A549 (cell line): ENCODE data around the gene GPR15LG. TPM values are rescaled to one million over a fixed set of nuclear protein-coding genes. Genes with fewer than 3 reads are reported as not detected.

Source experiments
- ATAC-seq, 2 experiments: fragments of 200-7000 bp in 1 of 2; fragments of >200 bp in 1 of 2; cut with Nextera tagmentation in 1 of 2; cut with Tn5 transposase in 1 of 2; 3 replicates each; pipeline versions ENCODE4 v1.8.0 to v1.9.1; 2018 to 2020; ENCODE audit warnings: mild to moderate bottlenecking in 1 of 2, moderate library complexity in 1 of 2
- CTCF ChIA-PET: fragments of 300-600 bp; sonication (Branson Sonifier 250); formaldehyde crosslinking; extraction: SDS; loops from one replicate; lab custom pipeline; 2021; ENCODE audit warnings: antibody characterized with exemption, inconsistent platforms; lab: Yijun Ruan, JAX
- POLR2A ChIA-PET: fragments of 350-600 bp; formaldehyde crosslinking; extraction: SDS; loops from one replicate; lab custom pipeline; 2021; ENCODE audit warnings: antibody characterized with exemption, inconsistent platforms; lab: Yijun Ruan, JAX
- DNase-seq, 2 experiments: peaks; one replicate each; pipeline versions ENCODE4 v3.0.0 to v3.0.0-alpha.2; 2011 to 2016; ENCODE audit warnings: low read depth in 1 of 2, low spot score in 1 of 2
- FAIRE-seq: peaks from 2 replicates; lab custom pipeline; 2011; peaks lifted over from hg19 to GRCh38; lab: Jason Lieb, UNC
- H3K27ac ChIP-seq, 2 experiments: fragments of >200 bp; sonication (Bioruptor Twin); formaldehyde crosslinking; 3 replicates each; pipeline ENCODE4 v1.5.1; 2016 to 2017
- H3K4me1 ChIP-seq: fragments of >200 bp; sonication (Bioruptor Twin); formaldehyde crosslinking; 3 replicates; pipeline ENCODE4 v1.6.1; 2016
- H3K4me2 ChIP-seq: fragments of >200 bp; sonication (Bioruptor Twin); formaldehyde crosslinking; 3 replicates; pipeline ENCODE4 v1.6.1; 2016
- H3K4me3 ChIP-seq: fragments of >200 bp; sonication (Bioruptor Twin); formaldehyde crosslinking; 3 replicates; pipeline ENCODE4 v1.5.1; 2016
- H3K9me3 ChIP-seq: fragments of >200 bp; sonication (Bioruptor Twin); formaldehyde crosslinking; 3 replicates; pipeline ENCODE4 v1.6.1; 2016
- BHLHE40 ChIP-seq: IDR thresholded peaks from 2 replicates; pipeline ENCODE4 v1.6.1; 2012; ENCODE audit warnings: low read depth, low read length, inconsistent platforms
- CBX2 ChIP-seq: fragments of 200-600 bp; sonication (generic); IDR thresholded peaks from 2 replicates; pipeline ENCODE4 v1.6.1; 2016; ENCODE audit warnings: low read depth, mild to moderate bottlenecking, borderline replicate concordance
- CHD2 ChIP-seq: fragments of 150-350 bp; IDR thresholded peaks from 2 replicates; pipeline ENCODE4 v1.6.1; 2014; ENCODE audit warnings: low read length; ENCODE audit not compliant: partially characterized antibody
- CHD4 ChIP-seq: fragments of 200-600 bp; sonication (generic); IDR thresholded peaks from 2 replicates; pipeline ENCODE4 v1.6.1; 2016; ENCODE audit warnings: antibody characterized with exemption, mild to moderate bottlenecking, borderline replicate concordance
- EHMT2 ChIP-seq: fragments of 200-600 bp; sonication (generic); IDR thresholded peaks from 2 replicates; pipeline ENCODE4 v1.6.1; 2016; ENCODE audit warnings: antibody characterized with exemption, low read depth, mild to moderate bottlenecking, moderate library complexity
- FOSB ChIP-seq: fragments of 250-450 bp; sonication (Bioruptor Pico); IDR thresholded peaks from 2 replicates; pipeline ENCODE4 v1.5.0; 2020; ENCODE audit warnings: mild to moderate bottlenecking, moderate library complexity
- HEYL ChIP-seq: fragments of 250-450 bp; sonication (Bioruptor Pico); IDR thresholded peaks from 2 replicates; pipeline ENCODE4 v1.8.0; 2021; ENCODE audit warnings: mild to moderate bottlenecking, moderate library complexity
- HOXA7 ChIP-seq: fragments of 250-450 bp; sonication (Bioruptor Pico); IDR thresholded peaks from 2 replicates; pipeline ENCODE4 v1.5.0; 2020; ENCODE audit warnings: mild to moderate bottlenecking, moderate library complexity
- HOXB13 ChIP-seq: fragments of 250-450 bp; sonication (Bioruptor Pico); IDR thresholded peaks from 2 replicates; pipeline ENCODE4 v1.5.0; 2020; ENCODE audit warnings: low read depth, mild to moderate bottlenecking, moderate library complexity
- KDM5A ChIP-seq: fragments of 200-600 bp; sonication (generic); IDR thresholded peaks from 2 replicates; pipeline ENCODE4 v1.6.1; 2016; ENCODE audit warnings: antibody characterized with exemption, mild to moderate bottlenecking
- NFE2L2 ChIP-seq: fragments of 150-350 bp; conservative IDR thresholded peaks from 2 replicates; pipeline ENCODE4 v1.6.1; 2014; ENCODE audit warnings: low read length
- PHF8 ChIP-seq: fragments of 200-600 bp; sonication (generic); IDR thresholded peaks from 2 replicates; pipeline ENCODE4 v1.6.1; 2016; ENCODE audit warnings: low read depth, mild to moderate bottlenecking, antibody characterized with exemption, moderate library complexity, borderline replicate concordance
- POLR2A ChIP-seq: IDR thresholded peaks from 2 replicates; pipeline ENCODE4 v1.6.1; 2012; ENCODE audit warnings: mild to moderate bottlenecking, low read length
- POLR2AphosphoS2 ChIP-seq: conservative IDR thresholded peaks from 2 replicates; pipeline ENCODE4 v1.6.1; 2012; ENCODE audit warnings: low read length, improper control_type of control experiment, inconsistent platforms
- RARB ChIP-seq: fragments of 250-450 bp; sonication (Bioruptor Pico); IDR thresholded peaks from 2 replicates; pipeline ENCODE4 v1.8.0; 2021; ENCODE audit warnings: mild to moderate bottlenecking, moderate library complexity
- RCOR1 ChIP-seq: fragments of 150-350 bp; IDR thresholded peaks from 2 replicates; pipeline ENCODE4 v1.6.1; 2014; ENCODE audit warnings: antibody characterized with exemption, low read length, low read depth
- RNF2 ChIP-seq: fragments of 200-600 bp; sonication (generic); IDR thresholded peaks from 2 replicates; pipeline ENCODE4 v1.6.1; 2016; ENCODE audit warnings: low read depth, mild to moderate bottlenecking, antibody characterized with exemption, moderate library complexity, borderline replicate concordance
- SMC3 ChIP-seq: fragments of >200 bp; sonication (Bioruptor Twin); formaldehyde crosslinking; IDR thresholded peaks from 3 replicates; pipeline ENCODE4 v1.6.1; 2018; ENCODE audit warnings: inconsistent platforms
- ZC3H11A ChIP-seq: fragments of 450-650 bp; IDR thresholded peaks from 2 replicates; pipeline ENCODE4 v1.6.1; 2014; ENCODE audit warnings: antibody characterized with exemption, mild to moderate bottlenecking
- ZNF302 ChIP-seq: fragments of 250-450 bp; sonication (Bioruptor Pico); IDR thresholded peaks from 2 replicates; pipeline ENCODE4 v1.9.0; 2021; ENCODE audit warnings: inconsistent platforms, mild to moderate bottlenecking, moderate library complexity
- WGBS: methylation state at CpG from one replicate; pipeline ENCODE4 v1.1.6; 2017; ENCODE audit errors: missing lambda C conversion rate; 5-methylcytosine and 5-hydroxymethylcytosine counted together
- polyA plus RNA-seq, 4 experiments: library from polyadenylated mRNA; depleted of rRNA in 3 of 4; stranded (reverse); fragments of >200 nt; fragmentation: RNase III in 1 of 4; extraction: RNeasy Plus Mini Kit Qiagen cat#74134 plus additional on column Dnase treatment in 1 of 4; gene quantifications; 2 replicates in 3 of 4; 3 replicates in 1 of 4; pipeline ENCODE4 v1.2.3, GENCODE V29; 2011 to 2017
- TF ChIP-seq, protein P1 (sequence below): fragments of >200 bp; sonication (Bioruptor Twin); formaldehyde crosslinking; IDR thresholded peaks from 3 replicates; pipeline ENCODE4 v1.6.1; 2016
- TF ChIP-seq, protein P2 (sequence below): IDR thresholded peaks from 2 replicates; pipeline ENCODE4 v1.6.1; 2012
- TF ChIP-seq, protein P3 (sequence below): fragments of 200-600 bp; sonication (generic); IDR thresholded peaks from 2 replicates; pipeline ENCODE4 v1.6.1; 2016; ENCODE audit warnings: antibody characterized with exemption, mild to moderate bottlenecking, moderate library complexity
- TF ChIP-seq, protein P4 (sequence below): fragments of 250-450 bp; sonication (Bioruptor Pico); IDR thresholded peaks from 2 replicates; pipeline ENCODE4 v1.5.0; 2020; ENCODE audit warnings: low read depth, mild to moderate bottlenecking, moderate library complexity
- TF ChIP-seq, protein P5 (sequence below): fragments of 150-350 bp; IDR thresholded peaks from 2 replicates; pipeline ENCODE4 v1.6.1; 2014; ENCODE audit warnings: low read depth, mild to moderate bottlenecking, low read length
- TF ChIP-seq, protein P6 (sequence below): IDR thresholded peaks from 2 replicates; pipeline ENCODE4 v1.6.1; 2012; ENCODE audit warnings: low read depth, borderline replicate concordance

GPR15LG gene
- polyA plus RNA-seq, 2 of the 4 experiments (the other 2 are of a cell fraction) = not detected

DNA sequence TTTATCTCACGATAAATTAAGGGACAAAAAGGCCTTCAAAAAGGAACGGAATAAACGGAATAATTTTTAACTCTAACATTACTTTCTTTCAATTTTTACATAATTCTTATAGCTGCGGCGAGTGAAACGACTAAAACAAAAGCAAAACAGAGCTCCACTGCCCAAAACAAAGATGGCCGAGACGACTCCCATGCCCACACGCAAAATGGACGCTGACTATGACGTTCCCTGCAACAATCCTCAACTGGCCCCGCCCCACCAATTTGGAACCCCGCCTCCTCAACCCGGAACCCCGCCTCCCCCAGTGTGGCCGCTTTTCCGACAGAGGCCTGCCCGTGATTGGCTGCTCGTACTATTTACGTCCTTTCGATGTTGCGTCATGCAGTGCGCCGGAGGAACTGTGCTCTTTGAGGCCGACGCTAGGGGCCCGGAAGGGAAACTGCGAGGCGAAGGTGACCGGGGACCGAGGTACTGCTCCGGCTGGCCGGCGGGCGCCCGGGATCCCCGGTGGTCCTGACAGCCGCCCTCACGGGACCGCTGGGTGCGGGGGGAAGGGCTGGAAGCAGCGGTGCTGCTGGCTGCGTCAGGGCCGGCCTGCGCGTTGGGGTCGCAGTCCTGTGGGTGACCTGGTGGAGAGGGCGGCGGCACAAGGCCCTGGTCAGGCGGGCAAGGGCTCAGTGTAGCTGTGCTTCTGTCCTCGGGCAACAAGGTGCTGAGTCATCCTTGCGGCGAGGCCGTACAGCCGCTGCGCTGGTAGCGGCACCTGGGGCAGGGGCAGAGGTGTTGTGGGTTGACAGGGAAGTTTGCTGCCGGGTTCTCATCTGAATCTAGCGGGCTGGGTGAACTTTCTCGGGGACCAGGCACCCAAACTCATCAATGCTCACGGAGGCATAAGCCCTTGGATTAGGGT is 34.2 kb upstream of the GPR15LG start, which contains the start of gene GHITM (continued):
- TF ChIP-seq POLR2AphosphoS2 (no peak), CBX2 (no peak), RCOR1 (no peak), POLR2A (peak; percentile 59), SMC3 (no peak), RARB (CRISPR knock-in tag) (no peak), EHMT2 (no peak), HOXA7 (CRISPR knock-in tag) (no peak), KDM5A (peak; percentile 78), PHF8 (peak; percentile 93), ZNF302 (CRISPR knock-in tag) (no peak), ZC3H11A (no peak), CHD4 (no peak), NFE2L2 (peak; percentile 85)
- TF ChIP-seq, protein P1, sequence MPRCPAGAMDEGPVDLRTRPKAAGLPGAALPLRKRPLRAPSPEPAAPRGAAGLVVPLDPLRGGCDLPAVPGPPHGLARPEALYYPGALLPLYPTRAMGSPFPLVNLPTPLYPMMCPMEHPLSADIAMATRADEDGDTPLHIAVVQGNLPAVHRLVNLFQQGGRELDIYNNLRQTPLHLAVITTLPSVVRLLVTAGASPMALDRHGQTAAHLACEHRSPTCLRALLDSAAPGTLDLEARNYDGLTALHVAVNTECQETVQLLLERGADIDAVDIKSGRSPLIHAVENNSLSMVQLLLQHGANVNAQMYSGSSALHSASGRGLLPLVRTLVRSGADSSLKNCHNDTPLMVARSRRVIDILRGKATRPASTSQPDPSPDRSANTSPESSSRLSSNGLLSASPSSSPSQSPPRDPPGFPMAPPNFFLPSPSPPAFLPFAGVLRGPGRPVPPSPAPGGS = peak; percentile 69; the same call in 2 of the 3 replicates
- TF ChIP-seq, protein P2, sequence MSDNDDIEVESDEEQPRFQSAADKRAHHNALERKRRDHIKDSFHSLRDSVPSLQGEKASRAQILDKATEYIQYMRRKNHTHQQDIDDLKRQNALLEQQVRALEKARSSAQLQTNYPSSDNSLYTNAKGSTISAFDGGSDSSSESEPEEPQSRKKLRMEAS = peak; percentile 68; the same call in 1 of the 2 replicates
- TF ChIP-seq, protein P3, sequence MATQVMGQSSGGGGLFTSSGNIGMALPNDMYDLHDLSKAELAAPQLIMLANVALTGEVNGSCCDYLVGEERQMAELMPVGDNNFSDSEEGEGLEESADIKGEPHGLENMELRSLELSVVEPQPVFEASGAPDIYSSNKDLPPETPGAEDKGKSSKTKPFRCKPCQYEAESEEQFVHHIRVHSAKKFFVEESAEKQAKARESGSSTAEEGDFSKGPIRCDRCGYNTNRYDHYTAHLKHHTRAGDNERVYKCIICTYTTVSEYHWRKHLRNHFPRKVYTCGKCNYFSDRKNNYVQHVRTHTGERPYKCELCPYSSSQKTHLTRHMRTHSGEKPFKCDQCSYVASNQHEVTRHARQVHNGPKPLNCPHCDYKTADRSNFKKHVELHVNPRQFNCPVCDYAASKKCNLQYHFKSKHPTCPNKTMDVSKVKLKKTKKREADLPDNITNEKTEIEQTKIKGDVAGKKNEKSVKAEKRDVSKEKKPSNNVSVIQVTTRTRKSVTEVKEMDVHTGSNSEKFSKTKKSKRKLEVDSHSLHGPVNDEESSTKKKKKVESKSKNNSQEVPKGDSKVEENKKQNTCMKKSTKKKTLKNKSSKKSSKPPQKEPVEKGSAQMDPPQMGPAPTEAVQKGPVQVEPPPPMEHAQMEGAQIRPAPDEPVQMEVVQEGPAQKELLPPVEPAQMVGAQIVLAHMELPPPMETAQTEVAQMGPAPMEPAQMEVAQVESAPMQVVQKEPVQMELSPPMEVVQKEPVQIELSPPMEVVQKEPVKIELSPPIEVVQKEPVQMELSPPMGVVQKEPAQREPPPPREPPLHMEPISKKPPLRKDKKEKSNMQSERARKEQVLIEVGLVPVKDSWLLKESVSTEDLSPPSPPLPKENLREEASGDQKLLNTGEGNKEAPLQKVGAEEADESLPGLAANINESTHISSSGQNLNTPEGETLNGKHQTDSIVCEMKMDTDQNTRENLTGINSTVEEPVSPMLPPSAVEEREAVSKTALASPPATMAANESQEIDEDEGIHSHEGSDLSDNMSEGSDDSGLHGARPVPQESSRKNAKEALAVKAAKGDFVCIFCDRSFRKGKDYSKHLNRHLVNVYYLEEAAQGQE = no peak
- TF ChIP-seq, protein P4, sequence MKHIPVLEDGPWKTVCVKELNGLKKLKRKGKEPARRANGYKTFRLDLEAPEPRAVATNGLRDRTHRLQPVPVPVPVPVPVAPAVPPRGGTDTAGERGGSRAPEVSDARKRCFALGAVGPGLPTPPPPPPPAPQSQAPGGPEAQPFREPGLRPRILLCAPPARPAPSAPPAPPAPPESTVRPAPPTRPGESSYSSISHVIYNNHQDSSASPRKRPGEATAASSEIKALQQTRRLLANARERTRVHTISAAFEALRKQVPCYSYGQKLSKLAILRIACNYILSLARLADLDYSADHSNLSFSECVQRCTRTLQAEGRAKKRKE = no peak

DNA sequence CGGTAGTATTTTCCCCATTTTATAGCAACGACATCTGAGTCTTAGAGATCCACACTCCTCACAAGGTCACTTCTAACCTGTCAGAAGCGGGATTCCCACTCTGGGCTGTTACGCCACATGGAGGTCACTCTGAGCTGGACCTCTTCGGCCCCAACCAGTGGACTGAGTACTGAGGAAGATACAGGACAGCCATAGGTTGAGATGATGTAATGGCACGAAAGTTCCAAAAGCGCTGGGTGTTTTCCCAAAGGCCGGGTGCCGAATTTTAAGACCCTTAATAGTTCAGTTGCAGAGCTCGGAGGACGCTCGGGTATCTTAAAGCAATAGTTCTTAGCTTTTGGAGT is 33.6 kb upstream of the GPR15LG start:
- peaks cover 20% of the 10 kb centered on the region for H3K4me1 ChIP-seq
- no peak for TF ChIP-seq BHLHE40
- TF ChIP-seq CHD2 = no peak
- TF ChIP-seq RNF2 = no peak
- TF ChIP-seq, protein P5, sequence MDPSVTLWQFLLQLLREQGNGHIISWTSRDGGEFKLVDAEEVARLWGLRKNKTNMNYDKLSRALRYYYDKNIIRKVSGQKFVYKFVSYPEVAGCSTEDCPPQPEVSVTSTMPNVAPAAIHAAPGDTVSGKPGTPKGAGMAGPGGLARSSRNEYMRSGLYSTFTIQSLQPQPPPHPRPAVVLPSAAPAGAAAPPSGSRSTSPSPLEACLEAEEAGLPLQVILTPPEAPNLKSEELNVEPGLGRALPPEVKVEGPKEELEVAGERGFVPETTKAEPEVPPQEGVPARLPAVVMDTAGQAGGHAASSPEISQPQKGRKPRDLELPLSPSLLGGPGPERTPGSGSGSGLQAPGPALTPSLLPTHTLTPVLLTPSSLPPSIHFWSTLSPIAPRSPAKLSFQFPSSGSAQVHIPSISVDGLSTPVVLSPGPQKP = no peak
- TF ChIP-seq HEYL (CRISPR knock-in tag) = no peak
- TF ChIP-seq CHD4 = no peak
- no peak for TF ChIP-seq KDM5A
- no peak for TF ChIP-seq FOSB (CRISPR knock-in tag)
- TF ChIP-seq, protein P6, sequence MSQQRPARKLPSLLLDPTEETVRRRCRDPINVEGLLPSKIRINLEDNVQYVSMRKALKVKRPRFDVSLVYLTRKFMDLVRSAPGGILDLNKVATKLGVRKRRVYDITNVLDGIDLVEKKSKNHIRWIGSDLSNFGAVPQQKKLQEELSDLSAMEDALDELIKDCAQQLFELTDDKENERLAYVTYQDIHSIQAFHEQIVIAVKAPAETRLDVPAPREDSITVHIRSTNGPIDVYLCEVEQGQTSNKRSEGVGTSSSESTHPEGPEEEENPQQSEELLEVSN = no peak
- TF ChIP-seq HOXB13 = no peak
- TF ChIP-seq, all 56 proteins: peak for 0
- H3K4me2 ChIP-seq = peak overlapping the region; percentile 92
- 1% methylated on average over 12 of the region's 12 CpGs for WGBS
- H3K4me3 ChIP-seq = peak overlapping the region; percentile 91
- peak overlapping the region; percentile 92 to 97 for H3K27ac ChIP-seq
- ChIA-PET POLR2A (interaction anchor here (0.8 kb wide), 1 partner anchor 16 kb away, joined by 3 read pairs; no protein-coding TSS in a partner anchor), CTCF (interaction anchor here (0.9 to 2.9 kb wide), 2 partner anchors 8 to 14 kb away, joined by 3 to 10 read pairs; no protein-coding TSS in a partner anchor)
- ATAC-seq (peak; percentile 64 to 66; a peak in 5 of 6 replicates), FAIRE-seq (no peak), DNase-seq (peak in 1 of 2 experiments; percentile 31)
- no peaks in the 10 kb centered on the region for H3K9me3 ChIP-seq
